NB4 (cell line): Measurements from ENCODE around the gene PCNX2.

ENCODE experiments used
- POLR2A ChIP-seq: IDR thresholded peaks from 2 replicates; pipeline ENCODE4 v1.6.1; 2011; ENCODE audit warnings: mild to moderate bottlenecking; ENCODE audit not compliant: insufficient read length; ENCODE audit errors: extremely low read depth
- TF ChIP-seq, protein P1 (sequence below): IDR thresholded peaks from one replicate; pipeline ENCODE4 v1.5.1; 2012; ENCODE audit warnings: low read depth, low read length
- TF ChIP-seq, protein P2 (sequence below): IDR thresholded peaks from 2 replicates; pipeline ENCODE4 v1.6.1; 2011; ENCODE audit warnings: low read depth, low read length

DNA sequence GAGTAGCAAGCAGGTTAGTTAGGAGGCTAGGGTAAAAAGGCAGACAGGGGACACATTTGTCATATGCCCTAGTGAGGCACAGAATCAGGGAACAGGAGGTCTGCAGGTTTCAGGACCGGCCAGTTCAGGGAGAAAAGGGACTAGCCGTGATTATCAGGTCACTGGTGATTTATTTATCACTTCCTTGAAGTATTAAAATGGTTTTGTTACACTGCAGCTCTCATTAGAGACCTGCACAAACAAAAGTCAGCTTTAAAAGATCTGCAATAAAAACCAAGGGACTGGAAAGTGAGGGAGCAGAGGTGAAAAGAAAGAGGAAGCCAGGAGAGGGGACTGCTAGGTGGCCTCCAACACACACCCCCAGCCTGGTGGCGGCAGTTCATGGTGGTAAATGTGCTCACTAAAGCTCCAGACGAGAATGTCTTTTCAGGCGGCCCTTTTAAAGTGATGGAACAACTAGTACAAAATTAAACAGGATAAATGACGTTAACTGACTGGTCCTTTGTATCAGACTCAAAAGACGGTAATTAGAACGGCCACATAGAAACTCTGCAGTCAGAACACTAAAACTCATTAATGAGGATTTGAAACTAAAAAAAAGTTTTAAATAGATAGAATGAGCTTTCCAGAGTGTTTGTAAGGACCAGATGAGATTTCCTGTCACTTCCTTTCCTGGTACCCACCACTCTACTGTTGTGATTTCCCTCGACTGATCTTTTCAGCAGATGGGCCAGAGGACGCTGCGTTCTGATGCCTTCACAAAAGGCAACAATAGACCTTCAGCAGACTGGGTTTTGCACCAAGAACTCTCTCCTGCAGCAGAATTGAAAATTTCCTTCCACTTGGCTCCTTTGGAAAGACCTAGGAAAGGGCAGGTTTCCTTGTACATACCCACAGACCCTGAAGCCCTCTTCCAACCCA is 208.3 kb downstream of the PCNX2 start:
- TF ChIP-seq, protein P1, sequence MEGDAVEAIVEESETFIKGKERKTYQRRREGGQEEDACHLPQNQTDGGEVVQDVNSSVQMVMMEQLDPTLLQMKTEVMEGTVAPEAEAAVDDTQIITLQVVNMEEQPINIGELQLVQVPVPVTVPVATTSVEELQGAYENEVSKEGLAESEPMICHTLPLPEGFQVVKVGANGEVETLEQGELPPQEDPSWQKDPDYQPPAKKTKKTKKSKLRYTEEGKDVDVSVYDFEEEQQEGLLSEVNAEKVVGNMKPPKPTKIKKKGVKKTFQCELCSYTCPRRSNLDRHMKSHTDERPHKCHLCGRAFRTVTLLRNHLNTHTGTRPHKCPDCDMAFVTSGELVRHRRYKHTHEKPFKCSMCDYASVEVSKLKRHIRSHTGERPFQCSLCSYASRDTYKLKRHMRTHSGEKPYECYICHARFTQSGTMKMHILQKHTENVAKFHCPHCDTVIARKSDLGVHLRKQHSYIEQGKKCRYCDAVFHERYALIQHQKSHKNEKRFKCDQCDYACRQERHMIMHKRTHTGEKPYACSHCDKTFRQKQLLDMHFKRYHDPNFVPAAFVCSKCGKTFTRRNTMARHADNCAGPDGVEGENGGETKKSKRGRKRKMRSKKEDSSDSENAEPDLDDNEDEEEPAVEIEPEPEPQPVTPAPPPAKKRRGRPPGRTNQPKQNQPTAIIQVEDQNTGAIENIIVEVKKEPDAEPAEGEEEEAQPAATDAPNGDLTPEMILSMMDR: no peak
- TF ChIP-seq, protein P2, sequence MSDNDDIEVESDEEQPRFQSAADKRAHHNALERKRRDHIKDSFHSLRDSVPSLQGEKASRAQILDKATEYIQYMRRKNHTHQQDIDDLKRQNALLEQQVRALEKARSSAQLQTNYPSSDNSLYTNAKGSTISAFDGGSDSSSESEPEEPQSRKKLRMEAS: no peak
- no peak for TF ChIP-seq POLR2A
